GM10266 (cell line): ENCODE data around the gene NRP2.

Experiments used
- DNase-seq: peaks from one replicate; pipeline ENCODE4 v3.0.0; 2012; ENCODE audit errors: extremely low spot score
- CTCF ChIP-seq: IDR thresholded peaks from 2 replicates; pipeline ENCODE4 v1.5.1; 2012; ENCODE audit warnings: mild to moderate bottlenecking, low read depth; ENCODE audit not compliant: control insufficient read depth, insufficient read depth; ENCODE audit errors: missing control alignments

The NRP2 gene

GRCh38 chr2:205754924-205755321 is 72.6 kb downstream of the NRP2 start:
- no peak for TF ChIP-seq CTCF
- no peak for DNase-seq

- DNase-seq, result no peak
- no peak for TF ChIP-seq CTCF
Observed at GRCh38 chr2:205755923-205756322, 73.6 kb downstream of the NRP2 start.

- TF ChIP-seq CTCF, result no peak
- no peak for DNase-seq
Observed at GRCh38 chr2:205757271-205757670, 75.0 kb downstream of the NRP2 start.

- TF ChIP-seq CTCF, result no peak
Observed at GRCh38 chr2:205758051-205758450, 75.8 kb downstream of the NRP2 start.

GRCh38 chr2:205758500-205758899 is 76.2 kb downstream of the NRP2 start:
- no peak for TF ChIP-seq CTCF
- DNase-seq, result no peak

More at GRCh38 chr2:205758051-205758450, 75.8 kb downstream of the NRP2 start:
- DNase-seq, result no peak

GRCh38 chr2:205759257-205759656 is 77.0 kb downstream of the NRP2 start:
- DNase-seq, result no peak
- TF ChIP-seq CTCF, result no peak

- no peak for TF ChIP-seq CTCF
Observed at GRCh38 chr2:205759732-205760131, 77.4 kb downstream of the NRP2 start.

More at GRCh38 chr2:205759732-205760131, 77.4 kb downstream of the NRP2 start:
- DNase-seq, result no peak
